Measurements from ENCODE around the gene TRMT112. TPM values are rescaled to one million over a fixed set of nuclear protein-coding genes. Genes with fewer than 3 reads are reported as not detected.

TRMT112 gene
- total and polyA plus RNA-seq, 2 donors from 2014 or later, result 172 to 291 TPM

- peaks cover 0 to 5% (median 4%) of the 10 kb centered on the region in 3 donors for H3K4me1 ChIP-seq (ENCODE audit: control insufficient read depth in 2 of 3, insufficient read depth in 2 of 3, low read depth in 1 of 3, low read length in 3 of 3)
- H3K9ac ChIP-seq (ENCODE audit: low read length in 3 of 3), result no peak overlapping the region
- TF ChIP-seq CTCF (IDR thresholded peaks at IDR 0.05; ENCODE audit: borderline replicate concordance, extremely low read depth, insufficient read depth), result no peak
- DNase-seq, result peak in 1 of 5 donors; percentile 60
- no peaks in the 10 kb centered on the region for H3K9me3 ChIP-seq (ENCODE audit: control insufficient read depth in 2 of 3, insufficient read depth in 1 of 3, low read length in 3 of 3)
- no peak for FAIRE-seq
- no peak overlapping the region for H3K27ac ChIP-seq (ENCODE audit: low read depth in 2 of 2, low read length in 2 of 2)
- intact Hi-C loops (cut with DNase I), result no loop called here
- peaks cover 0 to 4% (median 0%) of the 10 kb centered on the region in 3 donors for H3K36me3 ChIP-seq (ENCODE audit: control insufficient read depth in 2 of 3, insufficient read depth in 3 of 3, low read length in 3 of 3)
- no peaks in the 10 kb centered on the region for H3K27me3 ChIP-seq (ENCODE audit: control insufficient read depth, insufficient read depth, low read length)
- no peak overlapping the region for H3K4me3 ChIP-seq (ENCODE audit: low read length in 3 of 3)
Measured at GRCh38 chr11:64278576-64279190, 38.7 kb downstream of the TRMT112 start.

- H3K4me3 ChIP-seq (ENCODE audit: low read length in 3 of 3), result no peak overlapping the region
- FAIRE-seq (no peak), DNase-seq (no peak)
- H3K36me3 ChIP-seq (ENCODE audit: control insufficient read depth in 2 of 3, insufficient read depth in 3 of 3, low read length in 3 of 3), result peaks cover 0 to 4% (median 2%) of the 10 kb centered on the region in 3 donors
- intact Hi-C loops (cut with DNase I), result no loop called here
- H3K27ac ChIP-seq (ENCODE audit: low read depth in 2 of 2, low read length in 2 of 2), result no peak overlapping the region
- no peak overlapping the region for H3K9ac ChIP-seq (ENCODE audit: low read length in 3 of 3)
- no peak for TF ChIP-seq CTCF (IDR thresholded peaks at IDR 0.05; ENCODE audit: borderline replicate concordance, extremely low read depth, insufficient read depth)
- H3K27me3 ChIP-seq (ENCODE audit: control insufficient read depth, insufficient read depth, low read length), result no peaks in the 10 kb centered on the region
- H3K9me3 ChIP-seq (ENCODE audit: control insufficient read depth in 2 of 3, insufficient read depth in 1 of 3, low read length in 3 of 3), result no peaks in the 10 kb centered on the region
- peaks cover 0 to 2% (median 0%) of the 10 kb centered on the region in 3 donors for H3K4me1 ChIP-seq (ENCODE audit: control insufficient read depth in 2 of 3, insufficient read depth in 2 of 3, low read depth in 1 of 3, low read length in 3 of 3)
Measured at GRCh38 chr11:64276653-64277431, 40.5 kb downstream of the TRMT112 start.

- intact Hi-C loops (cut with DNase I), result no loop called here
- no peak for DNase-seq
- no peak for FAIRE-seq
- TF ChIP-seq CTCF (IDR thresholded peaks at IDR 0.05; ENCODE audit: borderline replicate concordance, extremely low read depth, insufficient read depth), result no peak
- Histone ChIP-seq H3K27me3 (ENCODE audit: control insufficient read depth, insufficient read depth, low read length) (no peaks in the 10 kb centered on the region), H3K4me1 (ENCODE audit: control insufficient read depth in 2 of 3, insufficient read depth in 2 of 3, low read depth in 1 of 3, low read length in 3 of 3) (peaks cover 0 to 4% (median 0%) of the 10 kb centered on the region in 3 donors), H3K27ac (ENCODE audit: low read depth in 2 of 2, low read length in 2 of 2) (no peak overlapping the region), H3K9me3 (ENCODE audit: control insufficient read depth in 2 of 3, insufficient read depth in 1 of 3, low read length in 3 of 3) (no peaks in the 10 kb centered on the region), H3K4me3 (ENCODE audit: low read length in 3 of 3) (no peak overlapping the region), H3K36me3 (ENCODE audit: control insufficient read depth in 2 of 3, insufficient read depth in 3 of 3, low read length in 3 of 3) (peaks cover 0 to 4% (median 2%) of the 10 kb centered on the region in 3 donors), H3K9ac (ENCODE audit: low read length in 3 of 3) (no peak overlapping the region)
Measured at GRCh38 chr11:64275841-64276240, 41.5 kb downstream of the TRMT112 start.

All from kidney (tissue), 14 donors.